GM19467 (cell line): ENCODE measurements around the gene TSC2.
"Not testable (repeated sequence)": the region's sequence is repeated elsewhere in the genome, so short reads cannot be mapped to it uniquely, and the experiment has no call there.

Experiments
- ATAC-seq: cut with Tn5 transposase; IDR thresholded peaks from one replicate; pipeline ENCODE4 v1.9.1; 2021; ENCODE audit warnings: mild to moderate bottlenecking, moderate library complexity; ENCODE audit not compliant: unreplicated experiment

TSC2 gene

GRCh38 chr16:2030036-2030435 is 17.7 kb upstream of the TSC2 start:
- ATAC-seq: no peak

- ATAC-seq: no peak
Observed at GRCh38 chr16:2031081-2031577, 16.7 kb upstream of the TSC2 start.

DNA sequence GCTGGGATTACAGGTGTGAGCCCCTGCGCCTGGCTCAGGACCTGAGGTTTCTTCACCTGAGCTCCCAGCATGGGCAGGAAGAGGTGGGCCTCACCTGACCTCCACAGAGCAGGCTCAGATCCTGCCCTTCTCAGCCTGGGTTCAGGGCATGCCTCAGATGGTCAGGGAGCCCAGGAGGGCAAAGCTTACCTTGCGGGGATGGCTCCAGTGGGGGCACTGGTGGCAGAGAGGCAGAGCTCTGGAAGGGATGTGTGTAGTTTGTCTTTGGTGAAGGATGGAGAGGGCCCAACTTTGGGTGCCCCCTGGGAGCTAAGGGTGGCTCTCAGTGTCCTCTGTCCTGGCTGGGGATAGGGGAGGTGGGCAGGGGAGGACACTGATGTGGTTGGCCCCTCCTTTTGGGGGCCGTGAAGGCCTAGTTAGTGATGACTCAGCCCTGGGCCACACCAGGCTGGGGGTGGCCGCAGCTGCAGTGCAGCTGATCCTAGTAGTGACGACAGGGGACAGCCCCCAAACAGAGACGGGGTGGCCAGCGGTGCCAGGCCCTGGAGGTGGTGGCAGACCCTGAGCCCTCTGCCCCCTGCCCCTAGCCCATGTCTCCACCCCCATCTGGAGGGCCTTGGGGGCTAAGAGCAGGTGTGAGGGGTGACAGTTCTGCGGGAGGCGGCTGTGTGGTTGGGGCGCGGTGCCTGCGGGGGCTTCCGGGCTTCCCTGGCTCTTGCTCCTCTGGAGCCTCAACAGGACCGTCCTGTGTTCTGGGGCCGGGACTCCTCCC is 15.3 kb upstream of the TSC2 start:
- ATAC-seq: no peak

- ATAC-seq: no peak
Observed at GRCh38 chr16:2033057-2033908, 14.5 kb upstream of the TSC2 start.

DNA sequence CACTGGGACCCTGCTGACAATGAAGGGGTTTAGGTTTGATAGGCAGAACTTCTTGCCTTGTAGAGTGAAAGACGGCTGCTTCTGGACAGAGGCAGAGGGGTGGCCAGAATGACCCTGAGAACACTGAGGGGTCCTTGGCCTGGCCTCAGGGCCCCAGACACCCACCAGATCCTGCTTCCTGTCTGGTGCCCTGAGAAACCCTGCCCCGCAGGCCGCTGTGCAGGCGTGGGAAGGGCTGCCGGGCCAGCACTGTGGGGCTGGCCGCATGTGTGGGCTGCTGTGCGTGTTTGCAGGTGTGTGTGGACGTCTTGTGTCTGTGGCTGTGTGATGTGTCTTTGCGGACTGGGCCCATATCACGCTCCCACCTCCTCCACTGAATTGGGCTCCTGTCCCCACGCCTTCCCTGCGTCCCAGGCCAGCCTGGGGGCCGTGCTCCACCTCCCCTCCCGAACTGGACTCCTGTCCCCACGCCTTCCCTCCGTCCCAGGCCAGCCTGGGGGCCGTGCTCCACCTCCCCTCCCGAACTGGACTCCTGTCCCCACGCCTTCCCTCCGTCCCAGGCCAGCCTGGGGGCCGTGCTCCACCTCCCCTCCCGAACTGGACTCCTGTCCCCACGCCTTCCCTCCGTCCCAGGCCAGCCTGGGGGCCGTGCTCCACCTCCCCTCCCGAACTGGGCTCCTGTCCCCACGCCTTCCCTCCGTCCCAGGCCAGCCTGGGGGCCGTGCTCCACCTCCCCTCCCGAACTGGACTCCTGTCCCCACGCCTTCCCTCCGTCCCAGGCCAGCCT is 13.7 kb upstream of the TSC2 start:
- not testable (repeated sequence) for ATAC-seq

DNA sequence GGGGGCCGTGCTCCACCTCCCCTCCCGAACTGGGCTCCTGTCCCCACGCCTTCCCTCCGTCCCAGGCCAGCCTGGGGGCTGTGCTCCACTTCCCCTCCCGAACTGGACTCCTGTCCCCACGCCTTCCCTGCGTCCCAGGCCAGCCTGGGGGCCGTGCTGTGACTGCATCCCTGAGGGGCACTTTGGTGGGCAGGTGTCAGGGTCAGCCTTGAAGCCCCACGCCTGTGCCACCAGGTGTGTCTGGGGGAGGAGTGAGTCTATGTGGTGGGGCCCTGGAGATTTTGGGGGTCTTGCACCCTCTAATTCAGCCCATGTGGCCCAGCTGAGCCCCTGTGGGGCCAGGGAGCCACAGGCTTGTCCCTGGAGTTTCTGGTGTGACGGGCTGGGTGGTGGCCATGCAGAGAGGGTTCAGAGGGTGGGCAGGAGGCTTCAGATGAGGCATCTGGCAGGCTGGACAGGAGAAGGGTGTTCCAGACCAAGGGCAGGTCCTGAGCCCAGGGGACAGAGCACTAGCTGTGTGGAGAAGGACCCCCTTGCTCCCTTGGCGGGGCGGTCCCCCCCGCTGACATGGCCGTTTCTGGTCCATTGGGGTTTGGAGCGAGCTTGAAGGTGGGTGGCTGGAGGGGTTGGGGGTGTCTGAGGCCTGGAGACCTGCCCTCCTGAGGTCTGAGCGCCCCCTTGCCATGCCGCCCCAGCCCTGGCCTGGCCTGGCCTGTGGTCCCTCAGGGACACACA is 12.9 kb upstream of the TSC2 start:
- ATAC-seq: no peak

DNA sequence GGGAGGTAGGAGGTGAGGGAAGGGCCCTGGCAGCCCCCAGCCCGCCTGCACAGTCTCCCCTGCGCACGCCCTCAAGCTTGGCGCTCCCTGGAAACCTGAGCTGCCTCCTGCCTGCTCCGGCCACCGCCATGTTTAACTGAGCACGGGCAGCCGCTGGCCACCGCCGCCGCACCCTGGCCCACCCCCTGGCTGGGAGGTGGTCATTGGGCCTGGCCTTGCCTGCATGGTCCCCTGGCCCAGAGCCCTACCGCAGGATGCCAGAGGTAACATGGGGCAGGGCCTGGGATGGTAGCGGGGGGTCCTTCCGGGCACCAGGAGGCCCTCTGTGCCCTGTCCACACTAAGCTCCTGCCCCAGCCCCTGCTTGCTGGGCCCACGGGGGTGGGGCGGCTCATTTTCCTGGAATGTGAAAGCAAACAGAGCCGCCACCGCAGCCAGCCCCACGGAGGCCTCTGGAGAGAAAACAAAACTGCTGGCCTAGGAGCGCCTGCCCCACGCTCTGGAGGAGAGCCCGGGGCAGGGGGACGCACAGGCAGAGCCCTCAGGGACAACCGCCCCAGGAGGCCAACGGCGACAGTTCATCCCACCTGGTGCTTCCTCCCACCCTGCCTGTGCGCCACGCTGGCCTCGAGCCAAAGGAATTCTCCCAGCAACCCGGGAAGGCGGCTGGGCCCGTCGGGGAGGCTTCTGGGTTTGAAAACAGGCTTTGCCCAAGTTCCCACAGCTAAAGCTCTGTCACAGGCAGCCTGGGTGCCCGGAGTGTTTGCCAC is 12.2 kb upstream of the TSC2 start:
- no peak for ATAC-seq

- no peak for ATAC-seq
Observed at GRCh38 chr16:2036200-2036966, 11.4 kb upstream of the TSC2 start.

- no peak for ATAC-seq
Observed at GRCh38 chr16:2037115-2037514, 10.7 kb upstream of the TSC2 start.

DNA sequence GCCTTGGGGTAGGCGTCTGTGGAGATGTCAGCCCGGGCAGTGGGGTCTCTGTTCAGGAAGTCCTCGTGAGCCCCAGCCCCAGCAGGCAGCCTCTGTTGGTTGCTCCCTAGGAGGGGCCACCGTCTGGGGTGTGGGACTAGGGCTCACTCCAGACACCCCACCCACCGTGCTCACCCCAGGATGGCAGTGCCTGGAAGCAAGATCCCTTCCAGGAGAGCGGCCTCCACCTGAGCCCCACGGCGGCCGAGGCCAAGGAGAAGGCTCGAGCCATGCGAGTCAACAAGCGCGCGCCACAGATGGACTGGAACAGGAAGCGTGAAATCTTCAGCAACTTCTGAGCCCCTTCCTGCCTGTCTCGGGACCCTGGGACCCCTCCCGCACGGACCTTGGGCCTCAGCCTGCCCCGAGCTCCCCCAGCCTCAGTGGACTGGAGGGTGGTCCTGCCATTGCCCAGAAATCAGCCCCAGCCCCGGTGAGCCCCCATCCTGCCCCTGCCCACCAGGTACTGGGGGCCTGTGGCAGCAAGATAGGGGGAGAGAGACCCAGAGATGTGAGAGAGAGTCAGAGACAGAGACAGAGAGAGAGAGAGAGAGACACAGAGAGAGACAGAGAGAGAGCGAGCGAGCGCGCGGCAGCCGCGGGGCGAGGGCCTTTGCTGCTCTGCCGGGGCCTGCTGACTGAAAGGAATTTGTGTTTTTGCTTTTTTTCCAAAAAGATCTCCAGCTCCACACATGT is 10.0 kb upstream of the TSC2 start:
- no peak for ATAC-seq

GRCh38 chr16:2038382-2039231 is 9.2 kb upstream of the TSC2 start:
- ATAC-seq: no peak

GRCh38 chr16:2039274-2040031 is 8.3 kb upstream of the TSC2 start:
- no peak for ATAC-seq

DNA sequence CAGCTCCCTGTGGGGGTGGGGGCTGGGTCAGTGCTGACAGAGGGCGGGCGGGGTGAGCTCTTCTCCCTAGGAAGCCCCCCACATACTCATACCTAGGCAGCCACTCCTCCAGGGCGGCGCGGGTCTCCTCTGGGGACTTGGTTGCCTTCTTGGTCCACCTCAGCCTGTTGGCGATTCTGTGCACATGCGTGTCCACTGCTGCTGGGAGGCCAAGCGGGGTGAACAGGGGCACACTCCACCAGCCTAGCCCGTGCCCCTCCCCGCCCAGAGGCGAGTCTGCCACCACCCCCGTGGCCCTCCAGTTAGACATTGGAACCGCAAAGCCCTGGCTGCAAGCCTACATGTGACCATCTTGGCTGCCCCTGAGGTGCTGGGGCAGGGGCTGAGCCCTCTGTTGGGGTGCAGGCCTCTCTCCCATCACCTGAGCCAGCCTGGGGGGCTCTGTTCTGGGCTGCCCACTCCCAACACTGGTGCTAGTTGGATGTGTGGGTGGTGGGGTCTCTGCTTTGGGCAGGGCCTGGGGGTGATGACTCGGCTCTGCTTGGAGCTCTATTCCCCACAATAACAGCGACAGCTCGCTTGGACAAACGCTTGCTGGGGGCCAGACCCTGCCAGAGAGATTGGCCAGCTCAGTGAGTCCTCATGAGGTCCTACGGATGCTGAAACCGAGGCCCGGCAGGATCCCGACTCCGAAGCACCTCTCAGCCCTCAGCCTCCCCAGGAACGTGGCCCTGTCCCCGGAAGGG is 7.6 kb upstream of the TSC2 start:
- ATAC-seq: no peak

- ATAC-seq: no peak
Observed at GRCh38 chr16:2040787-2041522, 6.8 kb upstream of the TSC2 start.
